C4-2B (cell line): Measurements from ENCODE around the gene FBRS.

Source experiments
- ZFX ChIP-seq: fragments of 450-650 bp; IDR thresholded peaks from 2 replicates; pipeline ENCODE4 v1.6.1; 2017
- TF ChIP-seq, protein P1 (sequence below): fragments of 450-650 bp; conservative IDR thresholded peaks from 2 replicates; pipeline ENCODE4 v1.5.1; 2017; ENCODE audit warnings: mild to moderate bottlenecking

DNA sequence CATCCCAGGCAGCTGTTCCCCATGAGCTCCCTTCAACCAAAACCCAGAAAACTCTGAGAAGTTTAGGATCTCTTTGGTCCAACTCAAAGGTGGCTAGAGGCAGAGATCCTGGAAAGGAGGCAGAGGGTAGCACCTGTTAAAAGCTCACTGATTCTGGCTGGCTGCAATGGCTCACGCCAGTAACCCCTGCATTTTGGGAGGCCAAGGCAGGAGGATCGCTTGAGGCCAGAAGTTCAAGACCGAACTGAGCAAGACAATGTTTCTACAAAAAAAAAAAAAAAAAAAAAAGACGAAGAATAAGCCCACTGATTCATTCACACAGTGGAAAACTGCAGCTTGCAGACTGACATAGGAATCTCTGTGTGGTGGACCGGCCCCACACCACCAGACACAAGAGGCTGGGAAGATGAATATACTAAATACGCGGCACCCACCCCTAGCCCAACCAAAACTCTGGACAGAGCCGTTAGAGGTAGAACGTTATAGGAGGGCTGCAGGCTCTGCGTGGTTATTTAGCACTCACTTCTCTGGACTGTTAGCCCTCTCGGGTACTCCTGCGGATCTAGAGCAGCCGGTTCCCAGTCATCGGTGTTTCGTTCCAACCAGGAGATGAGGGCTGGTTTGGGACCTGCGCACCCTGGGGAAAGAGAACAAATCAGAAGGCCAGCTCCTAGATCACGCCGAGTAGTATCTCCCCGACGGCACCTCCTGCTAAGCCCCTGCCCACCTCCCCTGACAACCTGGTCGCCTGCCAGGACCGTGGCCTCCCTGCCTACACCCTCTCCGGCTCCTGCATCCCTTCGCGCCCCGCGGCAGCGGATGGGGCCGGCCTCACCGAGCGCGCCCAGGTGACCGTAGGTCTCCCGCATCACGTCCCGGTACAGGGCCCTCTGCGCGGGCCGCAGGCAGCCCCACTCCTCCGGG, 49.0 kb upstream of the FBRS start:
- TF ChIP-seq, protein P1, sequence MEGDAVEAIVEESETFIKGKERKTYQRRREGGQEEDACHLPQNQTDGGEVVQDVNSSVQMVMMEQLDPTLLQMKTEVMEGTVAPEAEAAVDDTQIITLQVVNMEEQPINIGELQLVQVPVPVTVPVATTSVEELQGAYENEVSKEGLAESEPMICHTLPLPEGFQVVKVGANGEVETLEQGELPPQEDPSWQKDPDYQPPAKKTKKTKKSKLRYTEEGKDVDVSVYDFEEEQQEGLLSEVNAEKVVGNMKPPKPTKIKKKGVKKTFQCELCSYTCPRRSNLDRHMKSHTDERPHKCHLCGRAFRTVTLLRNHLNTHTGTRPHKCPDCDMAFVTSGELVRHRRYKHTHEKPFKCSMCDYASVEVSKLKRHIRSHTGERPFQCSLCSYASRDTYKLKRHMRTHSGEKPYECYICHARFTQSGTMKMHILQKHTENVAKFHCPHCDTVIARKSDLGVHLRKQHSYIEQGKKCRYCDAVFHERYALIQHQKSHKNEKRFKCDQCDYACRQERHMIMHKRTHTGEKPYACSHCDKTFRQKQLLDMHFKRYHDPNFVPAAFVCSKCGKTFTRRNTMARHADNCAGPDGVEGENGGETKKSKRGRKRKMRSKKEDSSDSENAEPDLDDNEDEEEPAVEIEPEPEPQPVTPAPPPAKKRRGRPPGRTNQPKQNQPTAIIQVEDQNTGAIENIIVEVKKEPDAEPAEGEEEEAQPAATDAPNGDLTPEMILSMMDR: no peak
- TF ChIP-seq ZFX: no peak
